ENCODE measurements around the gene CNPY1. TPM values are rescaled to one million over a fixed set of nuclear protein-coding genes. Genes with fewer than 3 reads are reported as not detected.

CNPY1 gene
- total RNA-seq, 1 donor from 2014 or later: not detected

- no peak for DNase-seq (ENCODE audit: extremely low spot score in 2 of 2)
- intact Hi-C loops (cut with DNase I): no loop called here
- no peak for TF ChIP-seq POLR2AphosphoS5 (IDR thresholded peaks at IDR 0.05; ENCODE audit: insufficient read depth in 1 of 2, low read depth in 1 of 2)
- no peak for TF ChIP-seq POLR2A (IDR thresholded peaks at IDR 0.05)
- TF ChIP-seq, protein P1, sequence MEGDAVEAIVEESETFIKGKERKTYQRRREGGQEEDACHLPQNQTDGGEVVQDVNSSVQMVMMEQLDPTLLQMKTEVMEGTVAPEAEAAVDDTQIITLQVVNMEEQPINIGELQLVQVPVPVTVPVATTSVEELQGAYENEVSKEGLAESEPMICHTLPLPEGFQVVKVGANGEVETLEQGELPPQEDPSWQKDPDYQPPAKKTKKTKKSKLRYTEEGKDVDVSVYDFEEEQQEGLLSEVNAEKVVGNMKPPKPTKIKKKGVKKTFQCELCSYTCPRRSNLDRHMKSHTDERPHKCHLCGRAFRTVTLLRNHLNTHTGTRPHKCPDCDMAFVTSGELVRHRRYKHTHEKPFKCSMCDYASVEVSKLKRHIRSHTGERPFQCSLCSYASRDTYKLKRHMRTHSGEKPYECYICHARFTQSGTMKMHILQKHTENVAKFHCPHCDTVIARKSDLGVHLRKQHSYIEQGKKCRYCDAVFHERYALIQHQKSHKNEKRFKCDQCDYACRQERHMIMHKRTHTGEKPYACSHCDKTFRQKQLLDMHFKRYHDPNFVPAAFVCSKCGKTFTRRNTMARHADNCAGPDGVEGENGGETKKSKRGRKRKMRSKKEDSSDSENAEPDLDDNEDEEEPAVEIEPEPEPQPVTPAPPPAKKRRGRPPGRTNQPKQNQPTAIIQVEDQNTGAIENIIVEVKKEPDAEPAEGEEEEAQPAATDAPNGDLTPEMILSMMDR (IDR thresholded peaks at IDR 0.05): no peak
- no peaks in the 10 kb centered on the region for H3K27me3 ChIP-seq
- H3K4me3 ChIP-seq: no peak overlapping the region
- no peaks in the 10 kb centered on the region for H3K36me3 ChIP-seq
- H3K9me3 ChIP-seq: no peaks in the 10 kb centered on the region
- no peak overlapping the region for H3K27ac ChIP-seq
- no peaks in the 10 kb centered on the region for H3K4me1 ChIP-seq
Observed at GRCh38 chr7:155516466-155516865, 29.9 kb downstream of the CNPY1 start.

- intact Hi-C loops (cut with DNase I): no loop called here
- H3K9me3 ChIP-seq: no peaks in the 10 kb centered on the region
- H3K4me1 ChIP-seq: no peaks in the 10 kb centered on the region
- DNase-seq (ENCODE audit: extremely low spot score in 2 of 2): no peak
- H3K36me3 ChIP-seq: no peaks in the 10 kb centered on the region
- H3K27me3 ChIP-seq: peaks cover 2% of the 10 kb centered on the region
- no peak overlapping the region for H3K27ac ChIP-seq
- no peak overlapping the region for H3K4me3 ChIP-seq
- TF ChIP-seq, protein P1 (IDR thresholded peaks at IDR 0.05): no peak
- no peak for TF ChIP-seq POLR2A (IDR thresholded peaks at IDR 0.05)
- TF ChIP-seq POLR2AphosphoS5 (IDR thresholded peaks at IDR 0.05; ENCODE audit: insufficient read depth in 1 of 2, low read depth in 1 of 2): no peak
Observed at GRCh38 chr7:155515318-155515717, 31.0 kb downstream of the CNPY1 start.

DNA sequence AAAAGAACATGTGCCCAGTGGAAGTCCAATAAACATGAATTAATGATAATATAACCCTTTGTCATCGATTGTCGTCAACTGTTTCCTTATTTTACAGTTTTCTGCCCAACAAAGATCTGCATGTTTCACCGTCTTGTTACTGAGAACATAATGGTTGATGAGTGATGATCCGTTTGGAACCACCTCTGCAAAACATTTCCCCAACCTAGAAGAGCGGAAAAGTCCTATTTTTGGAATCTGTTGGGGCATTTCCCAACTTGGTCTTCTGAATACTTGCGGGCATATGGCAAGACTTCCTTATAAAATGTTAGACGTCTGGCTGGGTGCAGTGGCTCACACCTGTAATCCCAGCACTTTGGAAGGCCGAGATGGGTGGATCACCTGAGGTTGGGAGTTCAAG, 32.1 kb downstream of the CNPY1 start:
- intact Hi-C loops (cut with DNase I): no loop called here
- peaks cover 7% of the 10 kb centered on the region for H3K4me1 ChIP-seq
- no peak overlapping the region for H3K27ac ChIP-seq
- peaks cover 10% of the 10 kb centered on the region for H3K27me3 ChIP-seq
- H3K36me3 ChIP-seq: no peaks in the 10 kb centered on the region
- H3K9me3 ChIP-seq: no peaks in the 10 kb centered on the region
- no peak for DNase-seq (ENCODE audit: extremely low spot score in 2 of 2)
- no peak overlapping the region for H3K4me3 ChIP-seq
- TF ChIP-seq POLR2A (IDR thresholded peaks at IDR 0.05) (no peak), POLR2AphosphoS5 (IDR thresholded peaks at IDR 0.05; ENCODE audit: insufficient read depth in 1 of 2, low read depth in 1 of 2) (no peak)
- TF ChIP-seq, protein P1 (IDR thresholded peaks at IDR 0.05): no peak

- TF ChIP-seq, protein P1 (IDR thresholded peaks at IDR 0.05): no peak
- TF ChIP-seq POLR2AphosphoS5 (IDR thresholded peaks at IDR 0.05; ENCODE audit: insufficient read depth in 1 of 2, low read depth in 1 of 2) (no peak), POLR2A (IDR thresholded peaks at IDR 0.05) (no peak)
- no peaks in the 10 kb centered on the region for H3K9me3 ChIP-seq
- no peak overlapping the region for H3K27ac ChIP-seq
- DNase-seq (ENCODE audit: extremely low spot score in 2 of 2): no peak
- H3K4me3 ChIP-seq: no peak overlapping the region
- H3K27me3 ChIP-seq: peaks cover 12% of the 10 kb centered on the region
- peaks cover 7% of the 10 kb centered on the region for H3K4me1 ChIP-seq
- no peaks in the 10 kb centered on the region for H3K36me3 ChIP-seq
- intact Hi-C loops (cut with DNase I): no loop called here
Observed at GRCh38 chr7:155513543-155514285, 32.6 kb downstream of the CNPY1 start.

DNA sequence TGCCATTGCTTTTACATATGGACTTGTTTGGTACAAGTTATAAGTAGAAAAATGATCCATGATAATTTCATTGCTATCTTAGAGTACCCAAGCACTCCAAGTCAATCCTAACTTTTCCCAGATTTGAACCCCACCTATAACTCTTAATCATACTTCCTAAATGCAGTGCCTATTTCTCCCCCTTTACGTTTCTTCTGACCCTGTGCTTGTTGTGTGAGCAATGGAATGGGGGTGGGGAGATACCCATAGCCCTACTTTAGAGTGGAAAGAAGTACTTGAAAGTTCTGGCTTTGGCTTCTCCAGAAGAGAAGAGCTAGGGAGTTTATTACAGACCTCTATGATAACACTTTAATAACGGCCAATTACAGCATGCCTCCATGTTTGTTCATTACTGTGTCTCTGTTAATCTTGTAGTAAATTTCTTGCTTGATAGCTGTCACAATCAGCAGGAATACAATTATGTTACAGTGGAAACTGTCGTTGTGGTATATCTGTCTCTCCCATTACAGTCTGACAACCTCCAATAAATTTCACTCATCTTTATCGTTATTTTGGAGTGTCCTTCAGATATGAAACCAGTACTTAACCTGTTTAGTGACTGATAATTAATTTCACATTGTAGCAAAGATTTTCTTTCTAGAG, 34.0 kb downstream of the CNPY1 start:
- H3K9me3 ChIP-seq: no peaks in the 10 kb centered on the region
- H3K36me3 ChIP-seq: no peaks in the 10 kb centered on the region
- TF ChIP-seq, protein P1 (IDR thresholded peaks at IDR 0.05): no peak
- no peak overlapping the region for H3K27ac ChIP-seq
- peaks cover 7% of the 10 kb centered on the region for H3K4me1 ChIP-seq
- no peak overlapping the region for H3K4me3 ChIP-seq
- H3K27me3 ChIP-seq: peaks cover 22% of the 10 kb centered on the region
- no peak for DNase-seq (ENCODE audit: extremely low spot score in 2 of 2)
- intact Hi-C loops (cut with DNase I): no loop called here

All from vagina (tissue), 2 donors.